Skeletal muscle satellite cell (primary cell): Measurements from ENCODE around the gene SHBG.
"Not testable (repeated sequence)": the region's sequence is repeated elsewhere in the genome, so short reads cannot be mapped to it uniquely, and the experiment has no call there.

Source experiments
- H3K27me3 ChIP-seq: 2 replicates; pipeline ENCODE4 v1.7.0; 2013; ENCODE audit warnings: low read length; ENCODE audit not compliant: control insufficient read depth, insufficient read depth
- H3K36me3 ChIP-seq: 2 replicates; pipeline ENCODE4 v1.7.0; 2013; ENCODE audit warnings: mild to moderate bottlenecking, control low read depth, low read length; ENCODE audit not compliant: insufficient read depth
- H3K4me1 ChIP-seq: 2 replicates; pipeline ENCODE4 v1.7.0; 2013; ENCODE audit warnings: low read length; ENCODE audit not compliant: control insufficient read depth, insufficient read depth
- H3K4me2 ChIP-seq: 2 replicates; pipeline ENCODE4 v1.7.0; 2013; ENCODE audit warnings: mild to moderate bottlenecking, low read length
- H3K4me3 ChIP-seq: 2 replicates; pipeline ENCODE4 v1.7.0; 2013; ENCODE audit warnings: low read length
- H3K9ac ChIP-seq: 2 replicates; pipeline ENCODE4 v1.7.0; 2013; ENCODE audit warnings: mild to moderate bottlenecking, low read depth, low read length, moderate library complexity
- H3K9me3 ChIP-seq: replicated peaks from 2 replicates; pipeline ENCODE4 v1.7.0; 2013; ENCODE audit warnings: mild to moderate bottlenecking, control low read depth, low read length

SHBG gene

GRCh38 chr17:7614425-7615264 is 15.3 kb upstream of the SHBG start, which contains the start of gene FXR2:
FXR2 (minus strand) TSS chr17:7614897; CDS start chr17:7614532, 365 bp downstream.
- H3K4me2 ChIP-seq: peak within 1 kb of the TSS; percentile 86
- peak within 1 kb of the TSS; percentile 94 for H3K9ac ChIP-seq
- no peaks in the 10 kb centered on the region for H3K27me3 ChIP-seq
- H3K4me1 ChIP-seq: peaks cover 24% of the 10 kb centered on the region
- H3K36me3 ChIP-seq: peaks cover 8% of the 10 kb centered on the region
- no peaks in the 10 kb centered on the region for H3K9me3 ChIP-seq
- H3K4me3 ChIP-seq: peak within 1 kb of the TSS; percentile 87

GRCh38 chr17:7615265-7615747 is 14.6 kb upstream of the SHBG start:
- H3K9ac ChIP-seq: peak overlapping the region; percentile 66

GRCh38 chr17:7618608-7619007 is 11.3 kb upstream of the SHBG start:
- Histone ChIP-seq H3K4me3 (no peak overlapping the region), H3K9me3 (no peaks in the 10 kb centered on the region), H3K4me1 (peaks cover 2% of the 10 kb centered on the region), H3K4me2 (no peak overlapping the region), H3K36me3 (no peaks in the 10 kb centered on the region), H3K9ac (no peak overlapping the region), H3K27me3 (no peaks in the 10 kb centered on the region)

More at GRCh38 chr17:7615265-7615747, 14.6 kb upstream of the SHBG start:
- peaks cover 8% of the 10 kb centered on the region for H3K36me3 ChIP-seq
- H3K4me2 ChIP-seq: peak overlapping the region; percentile 84
- H3K4me3 ChIP-seq: peak overlapping the region; percentile 71
- H3K27me3 ChIP-seq: no peaks in the 10 kb centered on the region
- no peaks in the 10 kb centered on the region for H3K9me3 ChIP-seq
- H3K4me1 ChIP-seq: peaks cover 24% of the 10 kb centered on the region

- Histone ChIP-seq H3K27me3 (no peaks in the 10 kb centered on the region), H3K9me3 (no peaks in the 10 kb centered on the region), H3K4me1 (no peaks in the 10 kb centered on the region), H3K9ac (no peak overlapping the region), H3K36me3 (no peaks in the 10 kb centered on the region), H3K4me2 (no peak overlapping the region), H3K4me3 (no peak overlapping the region)
These were observed 9.1 kb upstream of the SHBG start for GRCh38 chr17:7620835-7621234.

GRCh38 chr17:7623661-7624060 is 6.3 kb upstream of the SHBG start:
- no peaks in the 10 kb centered on the region for H3K9me3 ChIP-seq
- H3K27me3 ChIP-seq: no peaks in the 10 kb centered on the region
- H3K4me3 ChIP-seq: no peak overlapping the region
- H3K9ac ChIP-seq: no peak overlapping the region
- no peaks in the 10 kb centered on the region for H3K36me3 ChIP-seq
- H3K4me2 ChIP-seq: no peak overlapping the region
- H3K4me1 ChIP-seq: peaks cover 7% of the 10 kb centered on the region

GRCh38 chr17:7625749-7626148 is 4.2 kb upstream of the SHBG start:
- not testable (repeated sequence) for H3K9me3 ChIP-seq, H3K27me3 ChIP-seq, H3K4me1 ChIP-seq, H3K4me3 ChIP-seq, H3K36me3 ChIP-seq, H3K4me2 ChIP-seq, H3K9ac ChIP-seq

GRCh38 chr17:7626307-7626706 is 3.6 kb upstream of the SHBG start:
- Histone ChIP-seq H3K36me3 (no peaks in the 10 kb centered on the region), H3K27me3 (no peaks in the 10 kb centered on the region), H3K4me3 (peak overlapping the region; percentile 85), H3K4me2 (peak overlapping the region; percentile 93), H3K9me3 (no peaks in the 10 kb centered on the region), H3K9ac (peak overlapping the region; percentile 93), H3K4me1 (peaks cover 7% of the 10 kb centered on the region)

- Histone ChIP-seq H3K36me3 (no peaks in the 10 kb centered on the region), H3K27me3 (no peaks in the 10 kb centered on the region), H3K4me2 (peak overlapping the region; percentile 93), H3K9ac (peak overlapping the region; percentile 93), H3K4me1 (peaks cover 7% of the 10 kb centered on the region), H3K4me3 (peak overlapping the region; percentile 85), H3K9me3 (no peaks in the 10 kb centered on the region)
These were observed 3.0 kb upstream of the SHBG start for GRCh38 chr17:7626956-7627249.

GRCh38 chr17:7627250-7628121 is 2.4 kb upstream of the SHBG start, which contains the start of gene SAT2:
SAT2 (minus strand) TSS chr17:7627821; CDS start chr17:7627635, 186 bp downstream.
- H3K4me1 ChIP-seq: peaks cover 7% of the 10 kb centered on the region
- peak within 1 kb of the TSS; percentile 85 for H3K4me3 ChIP-seq
- no peaks in the 10 kb centered on the region for H3K9me3 ChIP-seq
- peak within 1 kb of the TSS; percentile 93 for H3K4me2 ChIP-seq
- no peaks in the 10 kb centered on the region for H3K27me3 ChIP-seq
- no peaks in the 10 kb centered on the region for H3K36me3 ChIP-seq
- H3K9ac ChIP-seq: peak within 1 kb of the TSS; percentile 93

GRCh38 chr17:7631398-7632380 is 1.8 kb downstream of the SHBG start:
- H3K36me3 ChIP-seq: no peaks in the 10 kb centered on the region
- H3K4me2 ChIP-seq: no peak overlapping the region
- no peaks in the 10 kb centered on the region for H3K9me3 ChIP-seq
- peaks cover 3% of the 10 kb centered on the region for H3K4me1 ChIP-seq
- H3K4me3 ChIP-seq: no peak overlapping the region
- H3K9ac ChIP-seq: no peak overlapping the region
- peaks cover 5% of the 10 kb centered on the region for H3K27me3 ChIP-seq
